Urinary bladder (tissue), 2 donors: ENCODE data around the gene TSTD2. TPM values are rescaled to one million over a fixed set of nuclear protein-coding genes. Genes with fewer than 3 reads are reported as not detected.

Experiments used
- polyA plus RNA-seq: library from polyadenylated mRNA; stranded (reverse); fragments of 200-250 nt; gene quantifications from one replicate; pipeline ENCODE4 v1.2.3, GENCODE V29; 2013
- total RNA-seq: library from RNA; depleted of rRNA; stranded (reverse); fragments of >200 nt; gene quantifications from one replicate; pipeline ENCODE4 v1.2.3, GENCODE V29; 2014
- donor health status: healthy.

The TSTD2 gene
- total and polyA plus RNA-seq, 2 donors = 14.8 to 23.5 TPM

Other genes with a start within 250 kb of the TSTD2 start
- gene TDRD7, start 221.3 kb downstream of the TSTD2 start, total RNA-seq = 9.8 TPM
- gene TDRD7, start 221.3 kb downstream of the TSTD2 start, polyA plus RNA-seq = 8.7 TPM
- 9.3 TPM for gene TMOD1, start 131.7 kb downstream of the TSTD2 start, total RNA-seq
- 36.6 TPM for gene TMOD1, start 131.7 kb downstream of the TSTD2 start, polyA plus RNA-seq
- 47.2 TPM for gene NCBP1, start 453 bp upstream of the TSTD2 start, total RNA-seq
- gene NCBP1, start 453 bp upstream of the TSTD2 start, polyA plus RNA-seq = 10.3 TPM
- gene XPA, start 64.0 kb upstream of the TSTD2 start, total RNA-seq = 26.0 TPM
- 23.0 TPM for gene XPA, start 64.0 kb upstream of the TSTD2 start, polyA plus RNA-seq
- not detected for gene FOXE1, start 219.9 kb upstream of the TSTD2 start, total RNA-seq
- gene FOXE1, start 219.9 kb upstream of the TSTD2 start, polyA plus RNA-seq = not detected